HG02763 (cell line): Measurements from ENCODE around the gene CSF3R.

Experiments
- ATAC-seq: cut with Tn5 transposase; IDR thresholded peaks from one replicate; pipeline ENCODE4 v1.9.1; 2021; ENCODE audit warnings: mild to moderate bottlenecking, moderate library complexity; ENCODE audit not compliant: unreplicated experiment

The CSF3R gene

DNA sequence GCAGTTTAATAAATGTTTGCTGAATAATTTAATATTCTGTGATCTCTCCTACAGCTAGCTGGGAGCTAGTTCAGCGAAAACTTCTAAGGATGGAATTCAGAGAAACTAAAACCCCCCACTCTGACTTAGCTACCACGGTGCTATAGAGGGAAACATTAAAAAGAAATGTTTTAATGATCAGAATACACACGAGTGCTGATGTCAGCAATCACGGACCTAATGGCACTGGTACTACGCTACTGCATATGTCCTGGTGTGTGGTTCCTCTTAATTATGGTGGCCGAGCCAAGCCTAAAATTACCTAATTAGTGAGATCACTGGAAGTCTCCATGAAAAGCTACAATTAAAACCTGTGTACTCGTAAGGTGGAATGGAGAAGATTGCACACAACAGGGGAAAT, 61.1 kb downstream of the CSF3R start:
- ATAC-seq: no peak

DNA sequence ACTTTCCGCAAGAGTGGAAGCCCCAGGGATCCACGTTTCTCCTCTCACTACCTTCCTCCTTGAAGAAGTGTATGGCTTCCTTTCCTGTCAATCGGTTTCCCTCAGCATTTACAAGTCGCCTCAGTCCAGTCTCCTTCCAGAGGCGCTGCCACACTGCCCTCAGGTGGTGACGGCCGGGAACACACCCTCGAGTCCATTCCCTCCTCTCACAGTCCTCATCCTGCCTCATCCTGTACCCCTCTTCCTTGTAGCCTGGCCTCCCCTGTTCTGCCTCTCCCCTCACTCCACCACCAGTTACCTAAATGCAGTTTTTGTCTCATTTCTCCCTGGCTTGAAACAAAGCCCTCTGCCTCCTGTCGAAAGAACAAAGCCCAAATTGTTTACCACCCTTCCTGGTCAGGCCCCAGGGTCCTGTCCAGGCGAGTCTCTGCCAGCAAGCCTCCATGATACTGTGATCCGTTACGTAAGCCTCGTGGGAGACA, 61.8 kb downstream of the CSF3R start:
- no peak for ATAC-seq

GRCh38 chr1:36420409-36420808, 62.3 kb downstream of the CSF3R start:
- ATAC-seq: no peak

DNA sequence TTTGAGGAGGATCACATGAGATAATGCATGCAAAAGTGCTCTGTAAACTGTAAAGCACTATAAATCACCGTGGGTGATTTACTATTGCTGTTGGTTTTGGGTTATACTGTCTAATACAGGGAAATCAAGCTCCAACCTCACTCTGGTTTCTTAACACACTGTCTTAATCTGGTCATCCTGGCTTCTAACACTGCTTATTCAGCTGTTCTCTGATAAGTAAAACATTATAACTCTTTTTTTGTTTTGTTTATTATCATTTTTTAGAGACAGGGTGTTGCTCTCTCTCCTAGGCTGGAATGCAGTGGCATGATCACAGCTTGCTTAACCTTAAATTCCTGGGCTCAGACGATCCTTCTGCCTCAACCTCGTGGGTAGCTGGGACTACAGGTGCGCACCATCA, 63.1 kb downstream of the CSF3R start:
- no peak for ATAC-seq

DNA sequence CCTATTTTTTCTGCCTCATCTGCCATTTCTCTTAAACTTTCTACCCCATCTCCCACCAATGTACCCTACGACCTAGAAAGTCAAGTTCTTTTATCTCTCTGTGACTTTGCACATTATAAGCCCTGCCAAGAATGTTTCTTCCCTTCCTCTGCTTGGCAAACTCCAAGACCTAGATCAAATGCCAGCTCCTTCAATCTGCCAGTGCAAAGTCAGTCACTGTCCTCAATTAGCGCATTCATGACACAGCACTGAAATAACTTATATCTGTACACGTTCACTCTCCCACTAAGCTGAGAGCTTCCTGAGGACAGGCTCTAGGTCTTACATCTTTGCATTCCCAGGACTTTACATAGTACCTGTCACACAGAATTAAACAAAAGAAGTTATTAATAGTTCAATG, 63.6 kb downstream of the CSF3R start:
- ATAC-seq: no peak

DNA sequence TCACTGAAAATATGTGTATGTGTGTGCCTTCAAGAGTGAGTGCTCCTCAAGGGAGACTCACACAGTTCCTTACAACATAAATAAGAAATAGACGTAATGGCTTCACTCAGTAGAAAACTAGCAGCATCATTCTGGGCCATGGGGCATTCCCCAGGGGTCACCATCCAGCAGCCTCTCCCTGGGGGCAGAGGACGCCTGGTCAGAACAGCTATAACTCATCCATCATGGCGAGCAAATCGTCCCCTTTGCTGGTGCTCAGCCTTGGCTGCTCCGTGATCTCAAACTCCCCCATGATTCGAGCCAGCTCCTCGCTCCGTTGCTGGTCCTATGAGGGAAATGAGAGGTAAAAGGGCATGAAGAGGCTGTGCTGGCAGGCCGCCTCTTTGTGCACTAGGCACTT, 64.8 kb downstream of the CSF3R start:
- ATAC-seq: no peak
